B cell (primary cell): Measurements from ENCODE around the gene ECE1.

Experiments
- CTCF ChIP-seq: fragments of 200-600 bp; IDR thresholded peaks from one replicate; pipeline ENCODE4 v1.8.0; 2022; ENCODE audit warnings: antibody characterized with exemption, mild to moderate bottlenecking
- EZH2 ChIP-seq: IDR thresholded peaks from 2 replicates; pipeline ENCODE4 v1.6.1; 2012; ENCODE audit warnings: borderline replicate concordance, low read depth, mild to moderate bottlenecking, moderate library complexity, low read length; ENCODE audit not compliant: insufficient read depth, poor library complexity, severe bottlenecking

GRCh38 chr1:21212126-21212525, 78.1 kb downstream of the ECE1 start:
- TF ChIP-seq CTCF (no peak), EZH2 (no peak)
